GM21381 (cell line): ENCODE measurements around the gene PSD.

ENCODE experiments used
- ATAC-seq: cut with Tn5 transposase; IDR thresholded peaks from one replicate; pipeline ENCODE4 v1.9.1; 2021; ENCODE audit warnings: mild to moderate bottlenecking, moderate library complexity; ENCODE audit not compliant: unreplicated experiment

PSD gene

DNA sequence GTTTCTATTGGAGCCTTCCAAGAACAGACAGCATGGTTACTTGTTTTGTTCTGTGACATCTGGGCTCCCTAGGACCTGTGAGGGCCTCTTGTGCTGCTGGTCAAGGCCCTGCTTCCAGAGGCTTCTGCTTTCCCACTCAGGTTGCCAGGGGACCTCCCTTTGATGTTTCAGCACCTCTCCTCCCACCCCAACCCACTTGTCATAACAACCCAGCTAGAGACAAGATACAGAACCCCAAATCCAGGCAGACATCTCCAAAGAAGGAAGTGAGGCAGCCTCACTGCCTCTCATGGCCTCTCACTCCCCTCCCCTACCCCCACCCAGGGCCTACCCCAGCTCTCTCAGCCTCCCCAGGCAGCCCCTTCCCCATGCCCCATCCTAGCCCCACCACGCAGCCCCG lies 11.8 kb downstream of the PSD start:
- no peak for ATAC-seq

DNA sequence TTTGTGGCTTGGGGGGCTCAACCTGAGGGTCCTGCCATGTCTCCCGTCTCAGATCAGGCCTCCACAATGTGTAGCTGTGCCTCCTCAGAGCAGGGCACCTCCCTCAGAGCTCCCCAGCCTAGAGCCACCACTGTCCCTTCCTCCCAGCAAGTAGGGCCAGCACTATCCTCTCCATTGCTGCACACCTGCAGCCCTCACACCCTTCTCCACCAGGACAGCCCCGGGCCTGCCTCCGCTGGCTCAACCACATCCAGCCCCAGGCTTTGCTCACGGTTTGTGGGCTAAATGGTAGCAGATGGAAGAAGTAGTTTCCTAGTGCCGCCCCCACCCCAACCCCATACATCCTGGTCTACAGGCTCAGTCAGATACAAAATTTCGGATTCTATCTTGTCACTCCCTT lies 13.0 kb downstream of the PSD start:
- ATAC-seq = no peak

DNA sequence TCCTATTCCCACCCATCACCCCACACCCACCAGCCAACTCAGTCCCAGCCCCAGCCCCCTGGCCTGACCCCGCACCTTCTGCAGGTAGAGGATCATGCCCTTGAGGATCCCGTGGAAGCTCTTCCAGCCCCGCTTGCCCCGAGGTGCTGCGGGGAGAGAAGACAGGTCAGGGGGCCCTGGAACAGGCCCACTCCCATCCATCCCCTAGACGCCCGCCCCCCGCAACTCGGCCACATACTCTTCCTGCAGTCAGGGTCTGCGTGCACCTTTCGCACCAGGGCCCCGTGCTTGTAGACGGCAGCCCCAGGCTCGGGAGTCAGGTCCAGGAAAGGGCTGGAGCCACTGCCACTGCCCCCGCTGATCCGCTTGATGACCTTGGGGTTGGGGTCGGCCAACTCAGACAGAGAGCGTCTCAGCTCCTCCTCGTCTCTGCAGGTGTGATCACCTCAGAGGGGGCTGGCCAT lies 13.4 kb downstream of the PSD start:
- ATAC-seq = no peak

DNA sequence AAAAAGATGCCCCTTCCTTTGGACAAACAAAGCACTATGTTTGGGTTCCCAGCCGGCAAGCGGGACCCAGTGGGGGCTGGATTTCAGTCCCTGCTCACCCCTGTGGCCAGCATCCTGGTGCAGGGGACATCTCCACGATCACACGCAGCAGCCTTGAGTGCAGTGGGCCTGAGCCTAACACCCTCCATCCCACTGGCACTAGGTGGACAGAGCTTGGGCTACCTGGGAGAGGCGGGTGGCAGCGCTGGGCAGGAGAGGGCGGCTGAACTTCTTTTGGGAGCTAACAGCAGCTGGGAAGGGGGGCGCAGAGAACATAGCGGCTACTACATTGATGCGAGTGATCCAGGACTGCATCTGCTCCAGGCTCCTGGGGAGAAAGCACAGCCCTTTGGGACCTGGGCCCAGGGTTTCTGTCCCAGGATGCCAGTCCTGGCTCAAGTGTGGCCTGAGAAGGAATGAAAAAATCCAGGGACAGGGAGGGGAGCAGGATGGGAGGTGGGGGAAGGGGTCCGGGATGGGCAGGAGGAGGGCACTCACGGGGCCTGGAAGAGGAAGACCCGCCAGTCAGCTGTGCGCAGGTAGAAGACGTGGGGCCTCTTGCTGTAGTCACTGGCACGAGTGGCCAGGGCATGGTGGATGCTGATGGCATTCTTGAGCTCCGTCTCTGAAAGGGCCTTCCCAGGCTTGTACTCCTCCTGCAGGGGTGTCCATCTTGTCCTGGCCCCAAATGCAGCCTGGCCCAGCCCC lies 14.1 kb downstream of the PSD start:
- no peak for ATAC-seq

DNA sequence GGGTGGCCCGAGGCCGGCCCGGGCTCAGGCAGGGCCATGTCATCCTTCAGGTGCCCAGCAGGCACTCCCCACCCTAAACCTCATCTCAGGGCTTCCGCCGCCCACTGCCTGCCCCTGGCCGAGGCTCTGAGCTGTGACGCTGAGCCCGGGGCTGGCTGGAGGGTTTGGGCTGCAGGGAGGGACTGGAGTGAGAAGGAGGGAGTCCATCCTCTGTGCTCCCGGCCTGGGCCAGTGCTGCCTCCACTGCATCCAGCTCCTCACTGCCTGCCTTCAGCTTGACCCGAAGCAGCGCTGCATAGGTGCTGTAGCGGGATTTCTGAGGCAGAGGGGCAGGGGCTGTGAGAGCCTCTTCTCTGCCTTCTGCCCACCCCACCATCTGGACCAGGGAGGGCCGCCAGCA lies 15.5 kb downstream of the PSD start:
- ATAC-seq = no peak

DNA sequence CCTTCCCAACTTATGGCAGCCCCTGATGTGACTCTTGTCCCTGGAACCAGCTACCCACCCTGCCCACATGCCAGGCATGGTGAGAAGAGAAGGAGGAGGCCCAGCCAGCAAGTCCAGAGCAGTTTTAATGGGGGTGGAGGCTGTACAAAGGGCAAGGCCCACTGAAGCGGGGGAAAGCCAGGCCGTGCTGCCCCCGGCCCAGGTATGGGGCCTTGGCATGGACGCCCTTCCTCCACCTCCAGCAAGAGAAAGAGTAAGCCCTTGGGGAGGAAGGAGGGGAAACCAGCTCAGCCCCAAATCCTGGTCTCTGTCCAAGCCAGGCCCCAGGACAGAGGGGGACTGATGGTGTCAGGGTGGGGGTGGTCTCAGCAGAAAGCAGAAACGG lies 16.1 kb downstream of the PSD start:
- no peak for ATAC-seq

DNA sequence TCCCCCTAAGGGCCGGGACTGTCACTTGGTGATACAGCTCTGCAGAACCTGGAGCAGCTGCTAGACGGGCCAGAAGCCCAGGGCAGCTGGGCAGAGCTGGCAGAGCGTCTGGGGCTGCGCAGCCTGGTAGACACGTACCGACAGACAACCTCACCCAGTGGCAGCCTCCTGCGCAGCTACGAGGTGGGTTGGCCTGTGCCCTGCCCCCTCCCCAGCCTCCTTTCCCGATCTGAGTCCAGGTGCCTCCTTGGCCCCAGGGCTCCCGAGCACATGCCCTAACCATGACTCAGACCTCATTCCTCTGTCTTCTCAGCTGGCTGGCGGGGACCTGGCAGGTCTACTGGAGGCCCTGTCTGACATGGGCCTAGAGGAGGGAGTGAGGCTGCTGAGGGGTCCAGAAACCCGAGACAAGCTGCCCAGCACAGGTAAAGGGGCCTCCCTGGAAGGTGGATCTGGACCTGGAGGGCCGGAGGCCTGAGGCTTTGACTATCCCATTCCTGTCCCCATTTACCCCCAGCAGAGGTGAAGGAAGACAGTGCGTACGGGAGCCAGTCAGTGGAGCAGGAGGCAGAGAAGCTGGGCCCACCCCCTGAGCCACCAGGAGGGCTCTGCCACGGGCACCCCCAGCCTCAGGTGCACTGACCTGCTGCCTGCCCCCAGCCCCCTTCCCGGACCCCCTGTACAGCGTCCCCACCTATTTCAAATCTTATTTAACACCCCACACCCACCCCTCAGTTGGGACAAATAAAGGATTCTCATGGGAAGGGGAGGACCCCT lies 16.7 kb downstream of the PSD start:
- no peak for ATAC-seq

DNA sequence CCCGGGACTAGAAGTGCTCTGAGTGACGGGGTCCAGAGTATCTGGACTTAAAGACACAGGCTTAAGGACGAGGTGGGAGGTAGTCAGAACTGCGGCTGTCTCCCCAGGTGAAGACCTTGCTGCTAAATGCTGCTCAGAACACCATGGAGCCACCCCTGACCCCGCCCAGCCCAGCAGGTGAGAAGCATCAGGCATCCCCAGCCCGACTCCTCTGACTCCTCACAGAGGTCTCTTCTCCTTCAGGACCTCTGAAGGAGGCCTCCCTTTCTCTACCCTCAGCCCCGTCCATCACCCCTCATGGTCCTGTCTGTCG lies 17.3 kb downstream of the PSD start:
- no peak for ATAC-seq

DNA sequence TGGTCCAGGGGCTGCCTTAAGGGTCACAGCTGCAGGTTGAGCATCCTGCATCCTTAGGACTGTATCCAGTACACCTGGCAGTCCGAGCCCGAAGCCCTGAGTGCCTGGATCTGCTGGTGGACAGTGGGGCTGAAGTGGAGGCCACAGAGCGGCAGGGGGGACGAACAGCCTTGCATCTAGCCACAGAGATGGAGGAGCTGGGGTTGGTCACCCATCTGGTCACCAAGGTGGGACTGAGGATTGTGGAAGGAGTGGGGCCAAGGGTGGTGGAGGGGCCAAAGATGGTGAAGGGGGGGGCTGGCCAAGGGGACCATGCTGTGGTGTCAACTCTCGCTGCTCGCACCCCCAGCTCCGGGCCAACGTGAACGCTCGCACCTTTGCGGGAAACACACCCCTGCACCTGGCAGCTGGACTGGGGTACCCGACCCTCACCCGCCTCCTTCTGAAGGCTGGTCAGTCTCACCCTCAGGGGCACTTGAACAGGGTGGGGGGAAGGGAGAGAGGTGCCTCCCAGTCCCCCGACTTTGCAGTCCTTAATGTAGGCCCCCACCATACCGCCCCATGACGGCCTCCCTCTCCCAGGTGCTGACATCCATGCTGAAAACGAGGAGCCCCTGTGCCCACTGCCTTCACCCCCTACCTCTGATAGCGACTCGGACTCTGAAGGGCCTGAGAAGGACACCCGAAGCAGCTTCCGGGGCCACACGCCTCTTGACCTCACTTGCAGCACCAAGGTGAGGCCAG lies 17.8 kb downstream of the PSD start:
- ATAC-seq = no peak

DNA sequence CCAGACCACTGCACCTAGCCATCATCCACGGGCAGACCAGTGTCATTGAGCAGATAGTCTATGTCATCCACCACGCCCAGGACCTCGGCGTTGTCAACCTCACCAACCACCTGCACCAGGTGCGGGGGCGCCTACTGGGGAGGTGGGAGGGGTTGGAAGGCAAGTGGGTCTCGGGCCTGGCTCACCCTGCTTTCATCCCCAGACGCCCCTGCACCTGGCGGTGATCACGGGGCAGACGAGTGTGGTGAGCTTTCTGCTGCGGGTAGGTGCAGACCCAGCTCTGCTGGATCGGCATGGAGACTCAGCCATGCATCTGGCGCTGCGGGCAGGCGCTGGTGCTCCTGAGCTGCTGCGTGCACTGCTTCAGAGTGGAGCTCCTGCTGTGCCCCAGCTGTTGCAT lies 18.5 kb downstream of the PSD start:
- ATAC-seq = no peak

DNA sequence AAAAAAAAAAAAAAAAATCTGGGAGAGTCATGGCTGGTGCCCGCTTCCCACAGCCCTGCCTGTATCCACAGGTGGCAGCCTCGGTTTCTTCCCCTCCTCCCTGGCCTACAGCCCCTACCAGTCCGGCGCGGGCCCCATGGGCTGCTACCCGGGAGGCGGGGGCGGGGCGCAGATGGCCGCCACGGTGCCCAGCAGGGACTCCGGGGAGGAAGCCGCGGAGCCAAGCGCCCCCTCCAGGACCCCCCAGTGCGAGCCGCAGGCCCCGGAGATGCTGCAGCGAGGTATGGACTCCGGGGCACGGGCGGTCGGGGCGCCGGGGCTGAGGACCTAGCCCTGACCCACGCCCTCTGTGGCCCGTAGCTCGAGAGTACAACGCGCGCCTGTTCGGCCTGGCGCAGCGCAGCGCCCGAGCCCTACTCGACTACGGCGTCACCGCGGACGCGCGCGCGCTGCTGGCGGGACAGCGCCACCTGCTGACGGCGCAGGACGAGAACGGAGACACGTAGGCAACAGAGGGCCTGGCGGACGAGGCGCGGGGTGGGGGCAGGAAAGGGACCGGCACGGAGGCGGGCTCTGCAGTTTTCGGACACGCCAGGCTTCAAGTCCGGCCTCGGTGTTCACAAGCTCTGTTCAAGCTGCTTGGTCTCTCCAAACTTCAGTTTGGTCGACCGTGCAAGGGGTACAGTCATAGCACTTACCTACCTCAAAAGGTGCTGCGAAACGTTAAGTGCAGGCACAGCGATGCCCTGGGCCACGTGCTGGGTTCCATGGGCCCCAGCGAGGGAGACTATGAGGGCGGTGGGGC lies 19.2 kb downstream of the PSD start:
- ATAC-seq = peak; percentile 44

DNA sequence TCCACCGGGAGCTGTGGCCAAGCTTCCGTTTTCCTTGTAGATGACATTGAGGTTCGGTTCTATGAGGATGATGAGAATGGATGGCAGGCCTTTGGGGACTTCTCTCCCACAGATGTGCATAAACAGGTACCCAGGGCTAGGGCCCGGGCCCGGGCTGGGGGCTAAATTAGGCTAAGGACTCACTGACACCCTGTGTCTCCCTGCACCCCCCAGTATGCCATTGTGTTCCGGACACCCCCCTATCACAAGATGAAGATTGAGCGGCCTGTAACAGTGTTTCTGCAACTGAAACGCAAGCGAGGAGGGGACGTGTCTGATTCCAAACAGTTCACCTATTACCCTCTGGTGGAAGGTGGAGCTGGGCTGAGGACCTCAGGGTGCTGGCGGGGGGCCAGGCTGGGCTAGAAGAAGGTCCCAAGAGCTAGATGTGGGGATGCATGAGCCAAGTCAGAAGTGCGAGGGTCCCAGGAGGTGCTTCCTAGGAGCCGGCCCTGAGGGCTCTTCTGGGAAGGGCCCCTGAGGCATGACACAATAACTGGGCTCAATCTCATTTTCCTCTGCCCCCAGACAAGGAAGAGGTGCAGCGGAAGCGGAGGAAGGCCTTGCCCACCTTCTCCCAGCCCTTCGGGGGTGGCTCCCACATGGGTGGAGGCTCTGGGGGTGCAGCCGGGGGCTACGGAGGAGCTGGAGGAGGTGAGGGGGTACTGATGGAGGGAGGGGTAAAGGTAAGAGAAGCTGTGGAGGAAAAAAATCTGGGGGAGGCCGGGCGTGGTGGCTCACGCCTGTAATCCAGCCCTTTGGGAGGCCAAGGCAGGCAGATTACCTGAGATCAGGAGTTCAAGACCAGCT lies 20.2 kb downstream of the PSD start:
- no peak for ATAC-seq

DNA sequence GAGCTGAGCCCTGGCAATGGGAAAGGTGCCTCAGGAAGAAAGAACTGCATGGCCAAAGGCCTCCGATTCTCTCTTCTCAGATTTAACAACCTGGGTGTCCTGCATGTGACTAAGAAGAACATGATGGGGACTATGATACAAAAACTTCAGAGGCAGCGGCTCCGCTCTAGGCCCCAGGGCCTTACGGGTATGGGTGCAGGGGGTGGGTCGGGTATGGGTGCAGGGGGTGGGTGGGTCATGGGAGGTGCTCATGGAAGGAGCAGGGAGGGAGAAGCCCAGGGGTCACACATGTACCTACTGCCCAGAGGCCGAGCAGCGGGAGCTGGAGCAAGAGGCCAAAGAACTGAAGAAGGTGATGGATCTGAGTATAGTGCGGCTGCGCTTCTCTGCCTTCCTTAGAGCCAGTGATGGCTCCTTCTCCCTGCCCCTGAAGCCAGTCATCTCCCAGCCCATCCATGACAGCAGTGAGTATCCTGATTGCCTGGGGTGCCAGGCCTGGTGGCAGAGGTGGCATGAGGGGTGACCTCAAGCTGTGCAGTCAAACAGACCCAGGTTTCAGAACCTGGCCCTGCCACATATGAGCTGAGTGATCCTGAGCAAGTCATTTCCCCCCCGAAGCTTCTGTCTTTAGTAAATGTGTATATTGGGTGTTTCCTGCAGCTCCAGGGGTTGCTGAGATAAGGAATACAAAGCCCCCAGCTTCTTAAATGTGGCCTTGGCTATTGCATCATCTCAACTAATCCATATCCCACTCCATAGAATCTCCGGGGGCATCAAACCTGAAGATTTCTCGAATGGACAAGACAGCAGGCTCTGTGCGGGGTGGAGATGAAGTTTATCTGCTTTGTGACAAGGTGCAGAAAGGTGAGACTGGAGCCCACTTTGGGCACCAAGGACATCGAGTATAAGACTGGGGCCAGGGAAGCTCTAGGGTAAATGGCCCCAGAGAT lies 21.1 kb downstream of the PSD start:
- ATAC-seq = no peak

DNA sequence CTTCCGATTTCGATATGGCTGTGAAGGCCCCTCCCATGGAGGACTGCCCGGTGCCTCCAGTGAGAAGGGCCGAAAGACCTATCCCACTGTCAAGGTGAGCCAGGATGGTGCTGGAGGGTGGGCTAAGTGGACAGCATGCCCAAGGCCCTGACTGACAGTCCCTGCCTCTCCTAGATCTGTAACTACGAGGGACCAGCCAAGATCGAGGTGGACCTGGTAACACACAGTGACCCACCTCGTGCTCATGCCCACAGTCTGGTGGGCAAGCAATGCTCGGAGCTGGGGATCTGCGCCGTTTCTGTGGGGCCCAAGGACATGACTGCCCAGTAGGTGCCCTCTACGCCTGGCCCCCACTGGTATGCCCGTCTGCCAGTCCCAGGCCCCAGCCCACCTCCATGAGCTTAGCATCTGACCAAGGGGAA lies 21.8 kb downstream of the PSD start:
- ATAC-seq = no peak

DNA sequence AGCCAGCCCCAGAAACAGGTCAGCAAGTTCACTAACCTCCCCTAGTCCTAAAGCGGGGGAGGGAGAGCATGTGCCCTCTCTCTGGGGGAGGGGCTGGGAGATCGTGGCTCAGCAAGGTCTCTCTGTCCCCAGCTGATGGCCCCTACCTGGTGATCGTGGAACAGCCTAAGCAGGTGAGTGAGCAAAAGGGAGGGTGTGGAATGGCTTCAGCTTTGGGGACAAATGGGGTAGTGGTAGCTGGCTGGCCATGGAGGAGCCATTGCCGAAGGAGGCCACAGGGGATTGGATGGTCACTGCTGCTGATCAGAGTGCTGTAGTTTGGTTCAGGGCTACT lies 22.3 kb downstream of the PSD start:
- no peak for ATAC-seq

DNA sequence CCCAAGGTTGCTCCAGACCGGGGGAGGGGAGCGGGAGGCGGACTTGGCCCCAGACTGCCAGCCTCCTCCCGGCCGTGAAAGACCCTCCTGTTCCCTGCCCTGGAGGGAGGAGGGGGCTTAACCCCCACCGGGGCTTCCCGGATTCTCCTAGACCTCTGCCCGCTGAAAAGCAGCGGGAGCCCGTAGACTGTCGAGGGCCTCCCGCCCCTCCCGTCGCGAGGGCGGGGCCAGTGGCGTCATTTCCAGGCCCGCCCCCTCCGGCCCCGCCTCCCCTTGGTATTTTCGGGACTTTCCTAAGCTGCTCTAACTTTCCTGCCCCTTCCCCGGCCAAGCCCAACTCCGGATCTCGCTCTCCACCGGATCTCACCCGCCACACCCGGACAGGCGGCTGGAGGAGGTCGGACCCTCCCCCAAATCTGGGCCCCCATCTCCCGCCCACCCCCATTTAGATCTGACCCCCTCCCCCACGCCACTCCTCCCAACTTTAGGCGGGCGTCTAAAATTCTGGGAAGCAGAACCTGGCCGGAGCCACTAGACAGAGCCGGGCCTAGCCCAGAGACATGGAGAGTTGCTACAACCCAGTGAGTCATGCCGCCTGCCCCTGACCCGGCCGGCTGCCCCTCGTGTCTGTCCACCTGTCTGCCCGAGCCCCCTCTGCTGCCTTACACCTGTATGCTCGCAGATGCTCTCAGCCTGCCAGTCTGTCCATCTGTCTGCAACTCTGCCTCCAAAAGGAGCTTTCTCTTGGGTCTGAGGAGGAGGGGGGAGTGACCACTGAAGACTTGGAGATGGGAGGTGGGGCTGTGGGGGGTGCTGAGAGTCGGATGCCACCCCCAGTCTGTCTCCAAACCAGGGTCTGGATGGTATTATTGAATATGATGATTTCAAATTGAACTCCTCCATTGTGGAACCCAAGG lies 22.9 kb downstream of the PSD start, which contains the start of gene NFKB2:
Gene NFKB2 (plus strand): TSS at position 306 of the 917 bp plus-strand sequence. CDS start 255 bp downstream, at position 561.
- peak; percentile 30 for ATAC-seq

DNA sequence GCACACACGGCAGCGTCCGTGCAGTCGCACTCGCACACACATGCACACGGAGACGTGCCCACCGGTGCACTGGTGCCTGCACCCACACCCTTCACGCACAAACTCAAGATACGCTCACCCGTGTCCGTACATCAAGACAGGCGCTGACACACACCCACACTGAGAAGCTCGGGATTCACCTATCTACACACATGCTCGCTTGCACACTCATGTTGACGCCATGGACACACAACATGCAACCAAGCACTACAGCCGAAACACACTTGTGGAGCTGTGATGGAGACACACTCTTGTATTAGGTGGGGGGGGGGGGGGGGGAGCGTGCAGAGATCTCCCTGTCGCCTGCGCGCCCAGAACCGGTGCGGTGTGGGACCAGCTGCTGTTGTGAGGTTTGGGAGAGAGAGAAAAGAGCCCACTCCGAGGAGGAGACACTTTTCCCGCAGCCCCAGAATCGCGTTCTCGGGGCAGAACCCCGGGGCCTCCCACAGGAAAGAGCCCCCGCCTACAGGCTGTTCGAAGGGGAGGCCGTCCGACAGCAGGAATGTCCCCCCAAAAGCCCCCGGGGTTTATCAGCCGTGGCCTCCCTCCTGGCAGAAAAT lies 23.7 kb downstream of the PSD start:
- ATAC-seq = no peak
